ENCODE measurements around the gene FOS. TPM values are rescaled to one million over a fixed set of nuclear protein-coding genes. Genes with fewer than 3 reads are reported as not detected.

Gene FOS
- total and polyA plus RNA-seq, 4 donors, result 13.2 to 82.7 (median 20.0) TPM

GRCh38 chr14:75249958-75250336 is 28.7 kb upstream of the FOS start (continued):
- TF ChIP-seq CTCF (IDR thresholded peaks at IDR 0.05; ENCODE audit: low read depth, low read length, missing input control) (no peak), TAF1 (conservative IDR thresholded peaks at IDR 0.05) (no peak), MAX (IDR thresholded peaks at IDR 0.05) (peak; percentile 41), FOXA2 (IDR thresholded peaks at IDR 0.05) (peak; percentile 74), YY1 (IDR thresholded peaks at IDR 0.05) (peak; percentile 48), SP1 (IDR thresholded peaks at IDR 0.05) (no peak)

GRCh38 chr14:75250800-75251199 is 27.8 kb upstream of the FOS start:
- Histone ChIP-seq H3K9me3 (ENCODE audit: control insufficient read depth in 4 of 4, low read length in 3 of 4) (no peaks in the 10 kb centered on the region), H3K27me3 (ENCODE audit: control insufficient read depth in 4 of 4, insufficient read depth in 4 of 4, low read length in 3 of 4) (no peaks in the 10 kb centered on the region), H3K4me3 (ENCODE audit: low read depth in 1 of 3, low read length in 3 of 3) (no peak overlapping the region), H3K27ac (ENCODE audit: low read depth in 1 of 2, low read length in 2 of 2) (no peak overlapping the region), H3K4me1 (ENCODE audit: control insufficient read depth in 4 of 4, insufficient read depth in 4 of 4, low read length in 3 of 4) (peaks cover 9 to 37% (median 26%) of the 10 kb centered on the region in 4 donors), H3K9ac (ENCODE audit: low read depth in 1 of 2, low read length in 2 of 2) (no peak overlapping the region), H3K36me3 (ENCODE audit: control insufficient read depth in 4 of 4, insufficient read depth in 3 of 4, low read depth in 1 of 4, low read length in 3 of 4) (no peaks in the 10 kb centered on the region)
- 91% methylated on average over 4 of the region's 4 CpGs for WGBS
- TF ChIP-seq FOXA2 (IDR thresholded peaks at IDR 0.05) (no peak), NR2F2 (IDR thresholded peaks at IDR 0.05) (no peak), CTCF (IDR thresholded peaks at IDR 0.05; ENCODE audit: low read depth, low read length, missing input control) (no peak), EGR1 (IDR thresholded peaks at IDR 0.05; ENCODE audit: low read depth in 2 of 2) (no peak), YY1 (IDR thresholded peaks at IDR 0.05) (no peak), TAF1 (conservative IDR thresholded peaks at IDR 0.05) (no peak), HNF4G (IDR thresholded peaks at IDR 0.05) (no peak), SP1 (IDR thresholded peaks at IDR 0.05) (no peak)
- no peak for DNase-seq (ENCODE audit: low spot score)

GRCh38 chr14:75252254-75252837 is 26.3 kb upstream of the FOS start:
- H3K4me3 ChIP-seq (ENCODE audit: low read depth in 1 of 3, low read length in 3 of 3), result no peak overlapping the region
- no peak for DNase-seq (ENCODE audit: low spot score)
- H3K9me3 ChIP-seq (ENCODE audit: control insufficient read depth in 4 of 4, low read length in 3 of 4), result no peaks in the 10 kb centered on the region
- no peak overlapping the region for H3K27ac ChIP-seq (ENCODE audit: low read depth in 1 of 2, low read length in 2 of 2)
- TF ChIP-seq HNF4A (conservative IDR thresholded peaks at IDR 0.05) (peak; percentile 12 to 24), FOXA2 (IDR thresholded peaks at IDR 0.05) (no peak)
- peaks cover 9 to 34% (median 24%) of the 10 kb centered on the region in 4 donors for H3K4me1 ChIP-seq (ENCODE audit: control insufficient read depth in 4 of 4, insufficient read depth in 4 of 4, low read length in 3 of 4)
- H3K9ac ChIP-seq (ENCODE audit: low read depth in 1 of 2, low read length in 2 of 2), result no peak overlapping the region
- 60% methylated on average over 10 of the region's 10 CpGs for WGBS
- H3K36me3 ChIP-seq (ENCODE audit: control insufficient read depth in 4 of 4, insufficient read depth in 3 of 4, low read depth in 1 of 4, low read length in 3 of 4), result no peaks in the 10 kb centered on the region
- H3K27me3 ChIP-seq (ENCODE audit: control insufficient read depth in 4 of 4, insufficient read depth in 4 of 4, low read length in 3 of 4), result no peaks in the 10 kb centered on the region

- peak overlapping the region; percentile 23 to 72 for H3K27ac ChIP-seq (ENCODE audit: low read depth in 1 of 2, low read length in 2 of 2)
- peaks cover 13 to 37% (median 26%) of the 10 kb centered on the region in 4 donors for H3K4me1 ChIP-seq (ENCODE audit: control insufficient read depth in 4 of 4, insufficient read depth in 4 of 4, low read length in 3 of 4)
- H3K36me3 ChIP-seq (ENCODE audit: control insufficient read depth in 4 of 4, insufficient read depth in 3 of 4, low read depth in 1 of 4, low read length in 3 of 4), result no peaks in the 10 kb centered on the region
- H3K4me3 ChIP-seq (ENCODE audit: low read depth in 1 of 3, low read length in 3 of 3), result no peak overlapping the region
- DNase-seq (ENCODE audit: low spot score), result no peak
- H3K9me3 ChIP-seq (ENCODE audit: control insufficient read depth in 4 of 4, low read length in 3 of 4), result no peaks in the 10 kb centered on the region
- no peaks in the 10 kb centered on the region for H3K27me3 ChIP-seq (ENCODE audit: control insufficient read depth in 4 of 4, insufficient read depth in 4 of 4, low read length in 3 of 4)
- peak overlapping the region in 1 of 2 donors; percentile 18 for H3K9ac ChIP-seq (ENCODE audit: low read depth in 1 of 2, low read length in 2 of 2)
- WGBS, result 29% methylated on average over 6 of the region's 6 CpGs
- TF ChIP-seq YY1 (IDR thresholded peaks at IDR 0.05) (peak; percentile 89), ZBTB33 (IDR thresholded peaks at IDR 0.05) (peak; percentile 88), HNF4A (conservative IDR thresholded peaks at IDR 0.05) (peak; percentile 66 to 77), FOXA1 (IDR thresholded peaks at IDR 0.05) (peak; percentile 51), RAD21 (IDR thresholded peaks at IDR 0.05) (peak; percentile 52 to 62), TAF1 (conservative IDR thresholded peaks at IDR 0.05) (no peak), SP1 (IDR thresholded peaks at IDR 0.05) (peak; percentile 85), ATF3 (IDR thresholded peaks at IDR 0.05) (no peak), HNF4G (IDR thresholded peaks at IDR 0.05) (no peak), MAX (IDR thresholded peaks at IDR 0.05) (peak; percentile 96), CTCF (IDR thresholded peaks at IDR 0.05; ENCODE audit: low read depth, low read length, missing input control) (no peak), EGR1 (IDR thresholded peaks at IDR 0.05; ENCODE audit: low read depth in 2 of 2) (no peak)
Measured at GRCh38 chr14:75254381-75254822, 24.2 kb upstream of the FOS start.

Data from liver (tissue), 9 donors.